Gastroesophageal sphincter (tissue), 4 donors: ENCODE data around the gene DTX1. TPM values are rescaled to one million over a fixed set of nuclear protein-coding genes. Genes with fewer than 3 reads are reported as not detected.

Experiments used
- ATAC-seq: fragments of 150-250 bp; one replicate; pipeline ENCODE4 v1.9.1; 2016; ENCODE audit warnings: mild to moderate bottlenecking, moderate library complexity
- H3K27ac ChIP-seq, 4 donors: fragments of 200-600 bp; sonication (generic) in 3 of 4; 1 replicate in 3 of 4; 2 replicates in 1 of 4; pipeline ENCODE4 v1.5.1; 2016 to 2019
- H3K27me3 ChIP-seq: fragments of 200-600 bp; sonication (generic); one replicate; pipeline ENCODE4 v1.5.1; 2019
- H3K36me3 ChIP-seq, 2 donors: fragments of 200-600 bp; sonication (generic); one replicate each; pipeline ENCODE4 v1.5.1; 2019; ENCODE audit warnings: control low read depth in 1 of 2
- H3K4me1 ChIP-seq, 3 donors: fragments of 200-600 bp; sonication (generic); 1 replicate in 2 of 3; 2 replicates in 1 of 3; pipeline ENCODE4 v1.5.1; 2016 to 2019; ENCODE audit warnings: control low read depth in 2 of 3
- H3K4me3 ChIP-seq, 2 donors: fragments of 200-600 bp; sonication (generic); one replicate each; pipeline ENCODE4 v1.5.1; 2019; ENCODE audit warnings: mild to moderate bottlenecking in 1 of 2, moderate library complexity in 1 of 2
- H3K9me3 ChIP-seq, 3 donors: fragments of 200-600 bp; sonication (generic); one replicate each; pipeline ENCODE4 v1.5.1; 2017 to 2019; ENCODE audit warnings: control low read depth in 2 of 3
- EP300 ChIP-seq: sonication (generic); formaldehyde crosslinking; IDR thresholded peaks from one replicate; pipeline ENCODE4 v1.6.1; 2017; ENCODE audit warnings: antibody characterized with exemption, mild to moderate bottlenecking
- POLR2A ChIP-seq, 2 donors: fragments of 450-650 bp; IDR thresholded peaks; one replicate each; pipeline ENCODE4 v1.6.1; 2017; ENCODE audit warnings: antibody characterized with exemption in 2 of 2, mild to moderate bottlenecking in 2 of 2, moderate library complexity in 1 of 2
- POLR2AphosphoS5 ChIP-seq: sonication (generic); formaldehyde crosslinking; IDR thresholded peaks from one replicate; pipeline ENCODE4 v1.6.1; 2017; ENCODE audit warnings: antibody characterized with exemption
- WGBS, 2 donors: methylation state at CpG; one replicate each; pipeline ENCODE4 v1.1.5; 2018; ENCODE audit warnings: low coverage in 1 of 2; 5-methylcytosine and 5-hydroxymethylcytosine counted together
- total RNA-seq, 4 donors: library from RNA; depleted of rRNA; stranded (reverse); fragments of >200 nt; gene quantifications; one replicate each; pipeline ENCODE4 v1.1.0, GENCODE V29; 2016
- TF ChIP-seq, protein P1 (sequence below), 4 experiments: fragments of 200-600 bp in 2 of 4; fragments of 450-650 bp in 2 of 4; sonication (generic) in 1 of 4; IDR thresholded peaks; one replicate each; pipeline ENCODE4 v1.5.1; 2017 to 2019; ENCODE audit warnings: antibody characterized with exemption in 4 of 4, mild to moderate bottlenecking in 2 of 4, moderate library complexity in 2 of 4

The DTX1 gene
- total RNA-seq, 4 donors from 2014 or later = 2.3 to 9.5 (median 5.3) TPM

- no peak for ATAC-seq
- no peaks in the 10 kb centered on the region for H3K36me3 ChIP-seq
- H3K9me3 ChIP-seq = no peaks in the 10 kb centered on the region
- no peak overlapping the region for H3K27ac ChIP-seq
- WGBS, 2 donors = no CpG with 5 or more reads among the region's 12 CpGs
- no peak for TF ChIP-seq POLR2A (IDR thresholded peaks at IDR 0.05)
- no peak for TF ChIP-seq EP300
- TF ChIP-seq POLR2AphosphoS5 = no peak
- TF ChIP-seq, protein P1, sequence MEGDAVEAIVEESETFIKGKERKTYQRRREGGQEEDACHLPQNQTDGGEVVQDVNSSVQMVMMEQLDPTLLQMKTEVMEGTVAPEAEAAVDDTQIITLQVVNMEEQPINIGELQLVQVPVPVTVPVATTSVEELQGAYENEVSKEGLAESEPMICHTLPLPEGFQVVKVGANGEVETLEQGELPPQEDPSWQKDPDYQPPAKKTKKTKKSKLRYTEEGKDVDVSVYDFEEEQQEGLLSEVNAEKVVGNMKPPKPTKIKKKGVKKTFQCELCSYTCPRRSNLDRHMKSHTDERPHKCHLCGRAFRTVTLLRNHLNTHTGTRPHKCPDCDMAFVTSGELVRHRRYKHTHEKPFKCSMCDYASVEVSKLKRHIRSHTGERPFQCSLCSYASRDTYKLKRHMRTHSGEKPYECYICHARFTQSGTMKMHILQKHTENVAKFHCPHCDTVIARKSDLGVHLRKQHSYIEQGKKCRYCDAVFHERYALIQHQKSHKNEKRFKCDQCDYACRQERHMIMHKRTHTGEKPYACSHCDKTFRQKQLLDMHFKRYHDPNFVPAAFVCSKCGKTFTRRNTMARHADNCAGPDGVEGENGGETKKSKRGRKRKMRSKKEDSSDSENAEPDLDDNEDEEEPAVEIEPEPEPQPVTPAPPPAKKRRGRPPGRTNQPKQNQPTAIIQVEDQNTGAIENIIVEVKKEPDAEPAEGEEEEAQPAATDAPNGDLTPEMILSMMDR (IDR thresholded peaks at IDR 0.05) = no peak
- H3K27me3 ChIP-seq = peaks cover 78% of the 10 kb centered on the region
- no peak overlapping the region for H3K4me3 ChIP-seq
- H3K4me1 ChIP-seq = peaks cover 0 to 18% (median 3%) of the 10 kb centered on the region in 3 donors
These were observed 43.2 kb downstream of the DTX1 start for GRCh38 chr12:113099764-113100163.

DNA sequence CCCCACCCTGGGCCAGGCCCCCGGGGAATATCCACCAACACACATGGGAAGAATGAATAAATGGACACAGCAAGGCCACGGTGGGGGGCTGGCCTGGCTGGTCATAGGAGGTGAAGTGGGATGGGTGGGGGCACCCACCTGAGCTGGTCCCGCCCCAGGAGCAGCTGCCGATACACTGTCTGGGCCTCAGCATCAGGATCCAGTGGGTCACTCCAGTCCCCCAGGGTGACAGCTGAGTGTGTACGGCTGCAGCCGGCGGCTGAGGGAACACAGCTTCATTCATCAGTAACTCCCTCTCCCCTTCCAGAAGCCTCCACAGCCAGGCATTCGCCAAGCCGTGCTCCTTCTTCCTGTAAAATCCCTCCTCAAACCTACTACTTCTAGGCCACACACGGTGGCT is 45.2 kb downstream of the DTX1 start:
- no peak for TF ChIP-seq EP300
- TF ChIP-seq, protein P1 (IDR thresholded peaks at IDR 0.05) = no peak
- no peak for ATAC-seq
- H3K36me3 ChIP-seq = no peaks in the 10 kb centered on the region
- H3K4me1 ChIP-seq = peaks cover 0 to 18% (median 3%) of the 10 kb centered on the region in 3 donors
- 37 to 67% methylated on average over 1 to 2 of the region's 10 CpGs for WGBS, 2 donors
- H3K27ac ChIP-seq = no peak overlapping the region
- H3K4me3 ChIP-seq = no peak overlapping the region
- H3K27me3 ChIP-seq = peaks cover 89% of the 10 kb centered on the region
- H3K9me3 ChIP-seq = no peaks in the 10 kb centered on the region

DNA sequence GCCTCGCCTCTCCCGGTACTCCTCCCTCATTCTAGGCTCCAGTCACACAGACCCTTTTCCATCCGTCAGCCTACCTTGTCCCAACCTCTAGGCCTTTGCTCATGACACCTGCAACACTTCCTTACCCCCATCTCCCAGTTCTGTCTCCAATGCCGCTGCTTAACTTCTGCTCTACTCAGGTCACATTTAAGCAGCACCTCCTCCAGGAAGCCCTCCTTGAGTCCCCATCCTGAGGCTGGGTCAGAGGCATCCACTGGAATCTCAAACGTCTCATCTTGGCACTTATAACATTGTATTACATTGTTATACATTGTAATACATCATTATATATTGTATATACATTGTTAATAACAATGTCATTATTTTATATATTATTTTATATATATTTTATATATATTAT is 46.3 kb downstream of the DTX1 start:
- no peak for ATAC-seq
- WGBS, 2 donors = 75 to 78% methylated on average over 5 of the region's 5 CpGs
- Histone ChIP-seq H3K27me3 (peaks cover 80% of the 10 kb centered on the region), H3K36me3 (no peaks in the 10 kb centered on the region), H3K4me1 (peaks cover 0 to 18% (median 3%) of the 10 kb centered on the region in 3 donors), H3K27ac (no peak overlapping the region), H3K9me3 (no peaks in the 10 kb centered on the region), H3K4me3 (no peak overlapping the region)
- TF ChIP-seq EP300 (no peak), POLR2AphosphoS5 (no peak), POLR2A (IDR thresholded peaks at IDR 0.05) (no peak)
- TF ChIP-seq, protein P1 (IDR thresholded peaks at IDR 0.05) = no peak

GRCh38 chr12:113103756-113104450 is 47.4 kb downstream of the DTX1 start:
- Histone ChIP-seq H3K4me3 (no peak overlapping the region), H3K27me3 (peaks cover 71% of the 10 kb centered on the region), H3K9me3 (no peaks in the 10 kb centered on the region), H3K4me1 (peaks cover 0 to 7% (median 0%) of the 10 kb centered on the region in 3 donors), H3K36me3 (no peaks in the 10 kb centered on the region), H3K27ac (no peak overlapping the region)
- WGBS, 2 donors = 6 to 57% methylated on average over 1 to 17 of the region's 43 CpGs
- no peak for ATAC-seq
- TF ChIP-seq EP300 (no peak), POLR2A (IDR thresholded peaks at IDR 0.05) (no peak)

GRCh38 chr12:113104953-113105510 is 48.5 kb downstream of the DTX1 start:
- H3K27ac ChIP-seq = no peak overlapping the region
- 63% methylated on average over 3 of the region's 13 CpGs; no CpG with 5 or more reads in 1 of the 2 donors for WGBS, 2 donors
- H3K9me3 ChIP-seq = no peaks in the 10 kb centered on the region
- H3K4me1 ChIP-seq = peaks cover 0 to 7% (median 0%) of the 10 kb centered on the region in 3 donors
- no peaks in the 10 kb centered on the region for H3K36me3 ChIP-seq
- no peak overlapping the region for H3K4me3 ChIP-seq
- ATAC-seq = no peak
- no peak for TF ChIP-seq EP300
- TF ChIP-seq POLR2A (IDR thresholded peaks at IDR 0.05) = no peak
- no peak for TF ChIP-seq POLR2AphosphoS5
- TF ChIP-seq, protein P1 (IDR thresholded peaks at IDR 0.05) = no peak
- peaks cover 60% of the 10 kb centered on the region for H3K27me3 ChIP-seq
